RCC 7860 (cell line): ENCODE data around the gene KIF20B.
"Not testable (repeated sequence)": the region's sequence is repeated elsewhere in the genome, so short reads cannot be mapped to it uniquely, and the experiment has no call there.

Experiments used
- DNase-seq: peaks from one replicate; pipeline ENCODE4 v3.0.0-alpha.2; 2015; ENCODE audit warnings: low spot score
- FAIRE-seq: peaks from 2 replicates; lab custom pipeline; 2012; peaks lifted over from hg19 to GRCh38; lab: Jason Lieb, UNC

The KIF20B gene

DNA sequence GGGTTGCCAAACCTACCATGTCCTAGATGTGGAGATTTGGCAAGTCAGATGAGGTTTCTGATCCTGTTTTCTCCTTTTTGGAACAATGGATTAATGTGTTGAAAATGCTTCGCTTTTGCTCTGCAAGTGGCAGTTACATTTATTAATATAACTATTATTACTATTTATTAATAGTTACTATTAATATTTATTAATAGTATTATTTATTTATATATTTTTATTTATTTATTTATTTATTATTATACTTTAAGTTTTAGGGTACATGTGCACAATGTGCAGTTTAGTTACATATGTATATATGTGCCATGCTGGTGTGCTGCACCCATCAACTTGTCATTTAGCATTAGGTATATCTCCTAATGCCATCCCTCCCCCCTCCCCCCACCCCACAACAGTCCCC lies 62.3 kb downstream of the KIF20B start:
- FAIRE-seq, DNase-seq: not testable (repeated sequence)

DNA sequence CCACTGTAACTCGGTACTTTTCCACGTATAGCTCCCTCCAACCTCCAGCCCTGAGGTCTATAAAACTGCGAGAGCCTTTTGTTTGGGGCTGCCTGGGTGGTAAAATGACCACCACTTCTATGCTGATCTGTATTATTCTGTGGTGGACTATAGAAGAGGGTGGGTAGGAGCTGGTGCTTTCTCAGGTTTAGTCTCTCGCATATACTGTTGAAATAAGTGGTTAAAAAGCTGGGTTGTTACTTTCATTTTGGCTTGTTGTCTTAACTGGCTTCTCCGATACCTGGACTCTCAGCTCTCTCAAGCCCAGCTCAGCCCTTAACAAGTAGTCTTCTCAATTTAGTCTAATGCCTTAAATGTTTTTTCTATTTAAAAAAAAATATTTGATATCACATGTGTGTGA lies 70.3 kb downstream of the KIF20B start:
- no peak for FAIRE-seq
- DNase-seq = no peak

- FAIRE-seq (no peak), DNase-seq (no peak)
These were observed 71.7 kb downstream of the KIF20B start for GRCh38 chr10:89773081-89773480.

DNA sequence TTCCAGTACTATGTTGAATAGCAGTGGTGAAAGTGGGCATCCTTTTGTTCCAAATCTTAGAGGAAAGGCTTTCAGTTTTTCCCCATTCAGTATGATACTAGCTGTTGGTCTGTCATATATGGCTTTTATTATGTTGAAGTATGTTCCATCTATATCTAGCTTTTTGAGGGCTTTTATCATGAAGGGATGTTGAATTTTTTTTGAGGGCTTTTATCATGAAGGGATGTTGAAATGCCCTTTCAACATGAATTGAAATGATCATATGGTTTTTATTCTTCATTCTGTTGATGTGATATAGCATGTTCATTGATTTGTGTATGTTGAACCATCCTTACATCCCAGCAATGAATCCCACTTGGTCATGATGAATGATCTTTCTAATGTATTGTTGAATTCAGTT lies 75.3 kb downstream of the KIF20B start:
- FAIRE-seq = no peak

DNA sequence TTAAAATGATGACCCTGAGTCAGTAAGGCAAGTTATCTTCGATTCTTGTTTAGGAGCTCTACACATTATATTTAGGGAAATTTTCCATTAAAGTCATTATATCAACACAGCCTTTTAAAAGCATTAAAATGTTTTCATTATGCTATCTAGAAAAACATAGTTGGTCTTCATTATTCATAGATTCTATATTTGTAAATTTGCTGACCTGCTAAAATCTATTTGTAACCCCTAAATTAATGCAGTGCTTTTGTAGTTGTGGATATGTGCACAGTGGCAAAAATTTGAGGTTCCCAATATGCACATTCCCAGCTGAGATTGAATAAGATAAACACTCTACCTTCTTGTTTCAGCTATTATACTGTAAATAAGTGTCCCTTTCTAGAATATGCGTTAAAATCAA lies 81.1 kb downstream of the KIF20B start:
- FAIRE-seq (no peak), DNase-seq (no peak)

More for the DNA sequence above, 75.3 kb downstream of the KIF20B start:
- DNase-seq = no peak

GRCh38 chr10:89783406-89783805 lies 82.0 kb downstream of the KIF20B start:
- FAIRE-seq (no peak), DNase-seq (no peak)

DNA sequence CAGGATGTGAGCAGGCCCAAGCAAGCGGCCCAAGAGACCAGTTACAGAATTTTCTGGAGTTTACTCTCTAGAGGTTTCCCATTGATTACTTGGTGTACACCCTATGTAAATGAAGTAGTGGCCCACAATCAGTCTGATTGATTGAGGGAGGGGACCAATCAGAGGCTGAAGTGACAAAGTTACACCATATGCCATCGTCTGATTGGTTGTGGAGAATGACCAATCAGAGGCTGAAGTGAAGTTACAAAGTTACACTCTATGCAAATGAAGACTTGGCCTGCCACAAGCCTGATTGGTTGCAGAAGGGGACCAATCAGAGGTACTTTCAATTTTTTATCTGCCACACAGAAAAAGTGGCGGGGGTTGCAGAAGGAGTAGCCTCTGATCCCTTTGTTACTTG lies 83.7 kb downstream of the KIF20B start:
- FAIRE-seq (no peak), DNase-seq (no peak)

- no peak for FAIRE-seq
- DNase-seq = no peak
These were observed 87.9 kb downstream of the KIF20B start for GRCh38 chr10:89789188-89789877.

DNA sequence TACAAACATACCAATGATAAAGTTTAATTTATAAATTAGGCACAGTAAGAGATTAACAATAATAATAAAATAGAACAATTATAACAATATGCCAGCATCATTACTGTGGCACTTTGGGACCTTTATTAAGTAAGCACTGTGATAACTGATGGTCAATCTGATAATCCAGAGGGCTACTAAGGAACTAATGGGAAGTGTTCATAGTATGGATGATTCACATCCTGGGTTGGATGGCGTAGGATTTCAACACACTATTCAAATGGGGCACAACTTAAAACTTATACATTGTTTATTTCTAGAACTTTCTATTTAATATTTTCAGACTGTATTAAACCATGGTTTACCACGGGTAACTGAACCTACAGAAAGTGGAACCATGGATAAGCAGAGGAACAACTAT lies 90.8 kb downstream of the KIF20B start:
- no peak for FAIRE-seq
- DNase-seq = no peak

DNA sequence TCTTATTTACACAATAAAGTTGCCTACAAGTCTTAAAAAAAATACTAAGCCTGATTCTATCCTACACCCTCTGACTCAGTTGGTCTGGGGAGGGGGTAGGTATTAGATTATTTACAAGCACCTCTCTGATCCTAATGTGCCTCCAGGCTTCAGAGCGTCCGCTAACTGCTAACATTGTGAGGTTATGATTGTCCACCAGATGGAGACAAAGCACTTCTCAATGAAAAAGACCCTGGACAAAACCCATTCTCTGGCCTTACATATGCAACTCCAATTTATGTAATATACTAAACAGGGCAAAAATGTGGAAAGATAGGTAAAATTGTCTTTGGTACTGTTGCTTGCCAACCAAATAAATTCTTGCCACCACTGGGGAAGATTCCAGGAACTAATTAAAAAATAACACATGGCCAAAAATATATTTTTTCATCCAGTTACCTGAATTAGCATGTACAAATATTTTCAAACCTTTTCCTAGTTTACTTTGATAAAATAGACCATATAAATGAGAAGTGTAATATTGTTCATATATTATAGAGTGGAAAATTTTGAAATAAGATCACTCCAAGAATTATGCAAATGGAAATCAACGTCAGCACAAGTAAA lies 92.4 kb downstream of the KIF20B start:
- peak; percentile 50 for FAIRE-seq
- peak; percentile 44 for DNase-seq

DNA sequence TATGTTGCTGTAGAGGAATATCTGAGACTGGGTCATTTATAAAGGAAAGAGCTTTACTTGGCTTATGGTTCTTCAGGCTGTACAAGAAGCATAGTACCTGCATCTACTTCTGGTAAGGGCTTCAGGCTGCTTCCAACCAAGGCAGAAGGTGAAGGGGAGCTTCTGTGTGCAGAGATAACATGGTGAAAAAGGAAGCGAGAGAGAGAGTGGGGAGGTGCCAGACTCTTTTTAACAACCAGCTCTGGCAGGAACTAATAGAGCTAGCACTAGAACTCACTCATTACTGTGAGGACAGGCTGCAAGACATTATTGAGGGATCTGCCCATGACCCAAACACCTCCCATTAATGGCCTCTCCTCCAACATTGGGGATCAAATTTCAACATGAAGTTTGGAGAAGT lies 94.5 kb downstream of the KIF20B start:
- FAIRE-seq = no peak
- no peak for DNase-seq

GRCh38 chr10:89798092-89798491 lies 96.7 kb downstream of the KIF20B start:
- FAIRE-seq = no peak

DNA sequence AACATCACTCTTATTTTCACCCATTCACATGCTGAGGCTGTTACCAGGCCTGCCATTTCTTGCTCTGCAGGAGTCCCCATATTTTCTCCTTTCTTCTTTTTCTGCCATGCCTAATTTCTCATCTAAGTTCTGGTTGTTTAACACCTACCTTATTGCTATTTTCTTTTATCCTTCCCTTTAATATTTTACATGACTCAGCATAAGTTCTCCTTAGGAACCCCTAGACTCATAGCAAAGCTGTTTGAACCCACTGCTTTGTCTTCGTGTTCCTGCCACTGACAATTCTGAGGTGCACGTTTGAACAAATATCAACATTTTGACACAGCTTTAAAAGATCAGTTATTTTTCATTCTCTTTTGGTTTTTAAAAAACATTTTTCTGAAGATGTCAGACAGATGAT lies 98.2 kb downstream of the KIF20B start:
- FAIRE-seq (no peak), DNase-seq (no peak)

More at GRCh38 chr10:89798092-89798491, 96.7 kb downstream of the KIF20B start:
- no peak for DNase-seq

GRCh38 chr10:89805599-89806013 lies 104.2 kb downstream of the KIF20B start:
- no peak for DNase-seq
- FAIRE-seq = no peak

- no peak for DNase-seq
- FAIRE-seq = no peak
These were observed 107.5 kb downstream of the KIF20B start for GRCh38 chr10:89808842-89809241.

GRCh38 chr10:89809766-89810165 lies 108.4 kb downstream of the KIF20B start:
- DNase-seq (no peak), FAIRE-seq (no peak)

DNA sequence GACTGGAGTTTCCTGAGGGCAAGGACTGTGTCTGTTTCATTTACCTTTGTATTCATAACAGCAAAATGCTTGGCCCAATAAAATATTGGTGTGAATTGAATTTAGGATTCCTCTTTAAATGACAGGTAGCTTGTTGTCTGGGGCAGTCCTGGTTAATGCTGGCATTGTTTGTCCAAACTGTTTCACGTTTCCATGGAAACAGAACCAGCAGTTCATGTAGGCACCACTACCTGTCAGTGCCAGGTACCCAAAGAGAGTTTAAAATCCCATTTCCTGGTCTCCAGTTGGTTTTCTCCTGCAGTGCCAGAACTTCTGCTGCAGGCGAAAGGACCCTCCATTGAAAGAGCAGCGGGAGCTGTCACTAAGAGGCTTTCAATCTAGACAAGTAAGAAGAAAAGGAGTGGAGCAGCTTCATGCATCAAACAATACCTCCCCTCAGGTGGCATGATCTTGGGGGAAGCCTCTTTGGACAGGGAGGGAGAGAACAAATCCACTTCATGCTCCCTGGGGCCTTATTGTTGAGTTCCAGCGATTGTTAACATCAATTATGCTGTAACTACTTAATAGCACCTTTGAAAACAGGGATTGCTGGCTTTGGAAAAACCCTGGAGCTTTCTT lies 109.6 kb downstream of the KIF20B start:
- DNase-seq (no peak), FAIRE-seq (no peak)

DNA sequence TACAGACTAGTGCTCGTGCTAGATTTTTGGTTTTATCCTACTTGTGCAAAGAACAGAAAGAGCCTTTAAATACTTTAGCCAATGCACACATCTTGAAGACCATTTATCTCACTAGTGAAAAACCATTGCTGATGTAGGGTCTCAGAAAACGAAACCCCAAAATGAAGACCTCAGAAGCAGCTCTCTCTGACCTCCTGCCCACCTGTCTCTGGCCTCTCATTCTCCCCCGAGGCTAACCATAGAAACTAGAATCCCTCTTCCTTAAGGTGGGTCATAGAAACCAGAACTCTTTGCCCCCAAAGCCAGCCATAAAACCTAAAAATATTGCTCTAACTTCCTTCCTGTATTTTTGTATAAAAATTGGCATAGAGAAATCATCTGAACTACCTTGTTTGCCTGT lies 112.2 kb downstream of the KIF20B start:
- no peak for FAIRE-seq
- DNase-seq = no peak

DNA sequence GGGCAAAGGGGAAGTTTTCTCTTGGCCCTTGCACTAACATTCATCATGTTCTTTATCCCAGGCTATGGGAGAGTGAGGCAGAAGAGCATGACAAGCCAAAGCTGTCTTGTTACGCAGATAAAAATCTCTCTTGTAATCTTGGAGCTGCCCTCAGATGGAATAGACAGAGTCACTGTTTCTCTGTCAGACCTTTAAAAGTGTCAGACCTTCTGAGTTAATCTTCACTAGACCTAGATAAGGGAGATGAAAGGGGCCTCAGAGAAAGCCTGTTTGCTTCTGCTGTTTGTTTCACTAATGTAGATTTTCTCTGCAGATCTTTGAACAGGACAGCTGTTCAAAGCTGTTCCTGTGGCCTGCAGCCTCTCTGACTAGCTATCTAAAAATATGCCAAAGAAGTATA lies 112.9 kb downstream of the KIF20B start:
- DNase-seq = no peak
- FAIRE-seq = no peak

DNA sequence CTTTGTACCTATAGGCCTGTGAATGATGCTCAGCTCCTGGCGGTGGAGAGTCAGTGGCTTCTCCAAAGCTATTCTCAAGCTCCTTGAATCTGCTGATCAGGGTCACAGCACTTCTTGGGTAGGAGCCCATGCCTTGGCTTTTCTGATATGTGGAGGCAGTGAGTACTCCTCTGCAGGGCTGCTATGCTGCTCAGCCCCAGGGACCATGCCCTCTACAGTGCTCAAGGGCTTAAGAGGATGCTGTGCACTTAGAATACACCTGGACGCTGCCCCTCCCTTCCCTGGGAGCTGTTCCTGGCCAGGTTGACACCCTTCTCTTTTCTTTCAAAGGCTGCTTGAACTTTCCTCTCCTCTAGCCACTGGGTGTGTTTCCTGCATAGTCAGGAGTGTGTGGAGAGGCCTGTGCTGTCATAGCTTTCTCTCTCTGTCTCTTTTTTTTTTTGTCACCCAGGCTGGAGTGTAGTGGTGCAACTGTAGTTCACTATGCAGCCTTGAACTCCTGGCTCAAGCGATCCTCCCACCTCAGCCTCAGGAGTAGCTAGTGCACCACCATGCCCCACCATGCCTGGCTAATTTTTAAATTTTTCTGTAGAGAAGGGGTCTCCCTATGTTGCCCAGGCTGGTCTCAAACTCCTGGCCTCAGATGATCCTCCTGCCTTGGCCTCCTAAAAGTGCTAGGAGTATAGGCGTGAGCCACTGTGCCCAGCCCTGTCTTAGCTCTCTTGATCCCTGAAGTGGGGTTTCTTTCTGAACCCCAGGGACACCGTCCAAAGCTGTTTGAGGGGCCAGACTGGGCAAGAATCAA lies 113.9 kb downstream of the KIF20B start:
- FAIRE-seq = no peak
- no peak for DNase-seq

DNA sequence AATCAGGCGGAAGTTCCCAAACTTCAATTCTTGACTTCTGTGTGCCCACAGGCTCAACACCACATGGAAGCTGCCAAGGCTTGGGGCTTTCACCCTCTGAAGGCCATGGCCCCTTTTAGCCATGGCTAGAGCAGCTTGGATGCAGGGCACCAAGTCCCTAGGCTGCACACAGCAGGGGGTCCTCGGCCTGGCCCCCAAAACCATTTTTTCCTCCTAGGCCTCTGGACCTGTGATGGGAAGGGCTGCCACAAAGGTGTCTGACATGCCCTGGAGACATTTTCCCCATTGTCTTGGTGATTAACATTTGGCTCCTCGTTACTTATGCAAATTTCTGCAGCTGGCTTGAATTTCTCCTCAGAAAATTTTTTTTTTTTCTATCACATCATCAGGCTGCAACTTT lies 117.6 kb downstream of the KIF20B start:
- FAIRE-seq = not testable (repeated sequence)

More for the DNA sequence above, 117.6 kb downstream of the KIF20B start:
- DNase-seq = not testable (repeated sequence)
